NB4 (cell line): ENCODE results near the gene THOC6.

Source experiments
- DNase-seq: peaks from one replicate; pipeline ENCODE4 v3.0.0; 2010; ENCODE audit warnings: low read depth
- H3K4me3 ChIP-seq: one replicate; pipeline ENCODE4 v1.5.1; 2011; ENCODE audit warnings: mild to moderate bottlenecking, low read depth, low read length, moderate library complexity
- CTCF ChIP-seq: IDR thresholded peaks from one replicate; pipeline ENCODE4 v1.5.1; 2012; ENCODE audit warnings: low read depth, low read length
- MAX ChIP-seq: IDR thresholded peaks from 2 replicates; pipeline ENCODE4 v1.6.1; 2011; ENCODE audit warnings: low read depth, low read length
- MYC ChIP-seq: IDR thresholded peaks from 2 replicates; pipeline ENCODE4 v1.6.1; 2011; ENCODE audit warnings: low read depth, low read length
- POLR2A ChIP-seq: IDR thresholded peaks from 2 replicates; pipeline ENCODE4 v1.6.1; 2011; ENCODE audit warnings: mild to moderate bottlenecking; ENCODE audit not compliant: insufficient read length; ENCODE audit errors: extremely low read depth

Gene THOC6

GRCh38 chr16:2983706-2984136 lies 40.1 kb upstream of the THOC6 start:
- DNase-seq = peak; percentile 81
- TF ChIP-seq CTCF (peak; percentile 60), MAX (no peak; the same call in 1 of the 2 replicates), MYC (peak; percentile 47; the same call in 1 of the 2 replicates)
- no peak overlapping the region for H3K4me3 ChIP-seq

- TF ChIP-seq CTCF (no peak), MAX (no peak), POLR2A (no peak), MYC (no peak)
- H3K4me3 ChIP-seq = no peak overlapping the region
- DNase-seq = no peak
Measured at GRCh38 chr16:2985462-2985861, 38.4 kb upstream of the THOC6 start.

GRCh38 chr16:2985893-2986355 lies 37.9 kb upstream of the THOC6 start:
- no peak for DNase-seq
- TF ChIP-seq MAX = no peak
- no peak for TF ChIP-seq CTCF
- no peak for TF ChIP-seq POLR2A
- no peak for TF ChIP-seq MYC
- H3K4me3 ChIP-seq = no peak overlapping the region

GRCh38 chr16:2986623-2987188 lies 37.1 kb upstream of the THOC6 start:
- DNase-seq = no peak
- no peak for TF ChIP-seq MYC
- no peak for TF ChIP-seq MAX
- no peak for TF ChIP-seq CTCF
- TF ChIP-seq POLR2A = no peak
- no peak overlapping the region for H3K4me3 ChIP-seq

GRCh38 chr16:2987286-2987685 lies 36.5 kb upstream of the THOC6 start:
- DNase-seq = no peak
- no peak overlapping the region for H3K4me3 ChIP-seq
- TF ChIP-seq CTCF (no peak), MAX (no peak), MYC (no peak), POLR2A (no peak)
